IMR-90 (cell line): ENCODE results near the gene PRH1.

Source experiments
- BHLHE40 ChIP-seq: fragments of 150-350 bp; IDR thresholded peaks from 2 replicates; pipeline ENCODE4 v1.6.1; 2016; ENCODE audit warnings: mild to moderate bottlenecking, low read depth, low read length
- CEBPB ChIP-seq: IDR thresholded peaks from 2 replicates; pipeline ENCODE4 v1.6.1; 2012; ENCODE audit warnings: low read depth, low read length, improper control_type of control experiment
- FOS ChIP-seq: fragments of 150-350 bp; IDR thresholded peaks from 2 replicates; pipeline ENCODE4 v1.6.1; 2016; ENCODE audit warnings: low read depth, low read length
- POLR2A ChIP-seq: IDR thresholded peaks from 2 replicates; pipeline ENCODE4 v1.6.1; 2012; ENCODE audit warnings: mild to moderate bottlenecking, low read depth, low read length
- RAD21 ChIP-seq: IDR thresholded peaks from 2 replicates; pipeline ENCODE4 v1.6.1; 2012; ENCODE audit warnings: low read length, improper control_type of control experiment
- SMC3 ChIP-seq: fragments of 150-350 bp; IDR thresholded peaks from 2 replicates; pipeline ENCODE4 v1.6.1; 2016; ENCODE audit warnings: low read depth, mild to moderate bottlenecking, antibody characterized with exemption, low read length, moderate library complexity
- TF ChIP-seq, protein P1 (sequence below): conservative IDR thresholded peaks from 2 replicates; pipeline ENCODE4 v1.5.1; 2012; ENCODE audit warnings: mild to moderate bottlenecking, low read depth, low read length, improper control_type of control experiment
- TF ChIP-seq, protein P2 (sequence below): fragments of 150-350 bp; IDR thresholded peaks from 2 replicates; pipeline ENCODE4 v1.6.1; 2016; ENCODE audit warnings: low read depth, mild to moderate bottlenecking, low read length, moderate library complexity, borderline replicate concordance
- TF ChIP-seq, protein P3 (sequence below): fragments of 150-350 bp; IDR thresholded peaks from 2 replicates; pipeline ENCODE4 v1.6.1; 2017; ENCODE audit warnings: mild to moderate bottlenecking, antibody characterized with exemption, low read length, low read depth

DNA sequence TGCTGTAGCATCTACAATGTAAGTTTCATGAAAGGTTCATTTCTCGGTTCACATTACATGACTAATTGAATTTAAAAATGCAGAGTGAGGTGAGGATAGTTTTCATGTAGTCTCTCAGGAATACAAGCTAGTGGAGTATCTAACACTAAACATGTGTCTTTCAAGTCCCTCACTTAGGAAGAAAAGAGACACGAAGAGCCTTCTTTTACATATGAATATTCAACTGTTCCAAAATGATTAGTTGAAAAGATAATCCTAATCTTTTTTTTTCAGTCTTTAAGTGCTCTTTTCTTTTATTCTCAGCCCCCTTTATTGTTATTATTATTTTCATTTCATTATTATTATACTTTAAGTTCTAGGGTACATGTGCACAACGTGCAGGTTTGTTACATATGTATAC lies 45.6 kb downstream of the PRH1 start:
- no peak for TF ChIP-seq CEBPB
- TF ChIP-seq, protein P1, sequence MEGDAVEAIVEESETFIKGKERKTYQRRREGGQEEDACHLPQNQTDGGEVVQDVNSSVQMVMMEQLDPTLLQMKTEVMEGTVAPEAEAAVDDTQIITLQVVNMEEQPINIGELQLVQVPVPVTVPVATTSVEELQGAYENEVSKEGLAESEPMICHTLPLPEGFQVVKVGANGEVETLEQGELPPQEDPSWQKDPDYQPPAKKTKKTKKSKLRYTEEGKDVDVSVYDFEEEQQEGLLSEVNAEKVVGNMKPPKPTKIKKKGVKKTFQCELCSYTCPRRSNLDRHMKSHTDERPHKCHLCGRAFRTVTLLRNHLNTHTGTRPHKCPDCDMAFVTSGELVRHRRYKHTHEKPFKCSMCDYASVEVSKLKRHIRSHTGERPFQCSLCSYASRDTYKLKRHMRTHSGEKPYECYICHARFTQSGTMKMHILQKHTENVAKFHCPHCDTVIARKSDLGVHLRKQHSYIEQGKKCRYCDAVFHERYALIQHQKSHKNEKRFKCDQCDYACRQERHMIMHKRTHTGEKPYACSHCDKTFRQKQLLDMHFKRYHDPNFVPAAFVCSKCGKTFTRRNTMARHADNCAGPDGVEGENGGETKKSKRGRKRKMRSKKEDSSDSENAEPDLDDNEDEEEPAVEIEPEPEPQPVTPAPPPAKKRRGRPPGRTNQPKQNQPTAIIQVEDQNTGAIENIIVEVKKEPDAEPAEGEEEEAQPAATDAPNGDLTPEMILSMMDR: no peak
- TF ChIP-seq POLR2A: no peak
- TF ChIP-seq, protein P2, sequence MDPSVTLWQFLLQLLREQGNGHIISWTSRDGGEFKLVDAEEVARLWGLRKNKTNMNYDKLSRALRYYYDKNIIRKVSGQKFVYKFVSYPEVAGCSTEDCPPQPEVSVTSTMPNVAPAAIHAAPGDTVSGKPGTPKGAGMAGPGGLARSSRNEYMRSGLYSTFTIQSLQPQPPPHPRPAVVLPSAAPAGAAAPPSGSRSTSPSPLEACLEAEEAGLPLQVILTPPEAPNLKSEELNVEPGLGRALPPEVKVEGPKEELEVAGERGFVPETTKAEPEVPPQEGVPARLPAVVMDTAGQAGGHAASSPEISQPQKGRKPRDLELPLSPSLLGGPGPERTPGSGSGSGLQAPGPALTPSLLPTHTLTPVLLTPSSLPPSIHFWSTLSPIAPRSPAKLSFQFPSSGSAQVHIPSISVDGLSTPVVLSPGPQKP: no peak
- TF ChIP-seq SMC3: no peak
- no peak for TF ChIP-seq RAD21
- TF ChIP-seq BHLHE40: no peak
- no peak for TF ChIP-seq FOS
- TF ChIP-seq, protein P3, sequence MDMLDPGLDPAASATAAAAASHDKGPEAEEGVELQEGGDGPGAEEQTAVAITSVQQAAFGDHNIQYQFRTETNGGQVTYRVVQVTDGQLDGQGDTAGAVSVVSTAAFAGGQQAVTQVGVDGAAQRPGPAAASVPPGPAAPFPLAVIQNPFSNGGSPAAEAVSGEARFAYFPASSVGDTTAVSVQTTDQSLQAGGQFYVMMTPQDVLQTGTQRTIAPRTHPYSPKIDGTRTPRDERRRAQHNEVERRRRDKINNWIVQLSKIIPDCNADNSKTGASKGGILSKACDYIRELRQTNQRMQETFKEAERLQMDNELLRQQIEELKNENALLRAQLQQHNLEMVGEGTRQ: no peak
